RWPE1 (cell line): ENCODE results near the gene USP24.
A peak's percentile ranks its signal among the peaks of the same experiment; 100 is the strongest.

Source experiments
- CTCF ChIA-PET: fragments of 350-600 bp; sonication (Branson Sonifier 250); formaldehyde crosslinking; extraction: SDS; loops from one replicate; lab custom pipeline; 2021; lab: Yijun Ruan, JAX
- POLR2A ChIA-PET: fragments of 400-600 bp; formaldehyde crosslinking; extraction: SDS; loops from one replicate; lab custom pipeline; 2020; ENCODE audit warnings: antibody characterized with exemption; ENCODE audit not compliant: low non-redundant PET; lab: Yijun Ruan, JAX
- DNase-seq: peaks from one replicate; pipeline ENCODE4 v3.0.0; 2012; ENCODE audit warnings: low spot score
- H3K27ac ChIP-seq: fragments of 450-650 bp; 2 replicates; pipeline ENCODE4 v1.5.1; 2017
- CTCF ChIP-seq: fragments of 450-650 bp; conservative IDR thresholded peaks from 2 replicates; pipeline ENCODE4 v1.5.1; 2017; ENCODE audit warnings: low read depth, mild to moderate bottlenecking

USP24 gene

GRCh38 chr1:55051621-55052020, 163.5 kb downstream of the USP24 start:
- DNase-seq: no peak
- CTCF ChIA-PET: no interaction called here
- POLR2A ChIA-PET: no interaction called here
- H3K27ac ChIP-seq: peak overlapping the region; percentile 43
- TF ChIP-seq CTCF: no peak

- ChIA-PET CTCF (no interaction called here), POLR2A (no interaction called here)
- peak overlapping the region; percentile 43 for H3K27ac ChIP-seq
- no peak for TF ChIP-seq CTCF
- DNase-seq: no peak
Observed at GRCh38 chr1:55051169-55051568, 164.0 kb downstream of the USP24 start.

GRCh38 chr1:55050283-55050682, 164.9 kb downstream of the USP24 start:
- CTCF ChIA-PET: no interaction called here
- POLR2A ChIA-PET: no interaction called here
- no peak for DNase-seq
- H3K27ac ChIP-seq: peak overlapping the region; percentile 43
- no peak for TF ChIP-seq CTCF

GRCh38 chr1:55049914-55050278, 165.3 kb downstream of the USP24 start:
- POLR2A ChIA-PET: no interaction called here
- CTCF ChIA-PET: interaction anchor here (0.9 kb wide), 1 partner anchor 15 kb away, joined by 3 read pairs; no protein-coding TSS in a partner anchor
- no peak for DNase-seq
- TF ChIP-seq CTCF: no peak
- H3K27ac ChIP-seq: peak overlapping the region; percentile 43

- ChIA-PET POLR2A (no interaction called here), CTCF (interaction anchor here (0.9 kb wide), 1 partner anchor 15 kb away, joined by 3 read pairs; no protein-coding TSS in a partner anchor)
- H3K27ac ChIP-seq: peak overlapping the region; percentile 43
- no peak for DNase-seq
- TF ChIP-seq CTCF: no peak
Observed at GRCh38 chr1:55049271-55049913, 165.8 kb downstream of the USP24 start.

- peak overlapping the region; percentile 47 for H3K27ac ChIP-seq
- POLR2A ChIA-PET: no interaction called here
- TF ChIP-seq CTCF: no peak
- CTCF ChIA-PET: interaction anchor here (0.9 kb wide), 1 partner anchor 16 kb away, joined by 3 read pairs; no protein-coding TSS in a partner anchor
- DNase-seq: no peak
Observed at GRCh38 chr1:55048453-55049270, 166.5 kb downstream of the USP24 start.
